Right cardiac atrium (tissue), 5 donors: ENCODE results near the gene TNS3. TPM values are rescaled to one million over a fixed set of nuclear protein-coding genes. Genes with fewer than 3 reads are reported as not detected.

Experiments
- ATAC-seq, 2 donors: fragments of 200-7000 bp; cut with Tn5 transposase; one replicate each; pipeline versions ENCODE4 v1.8.0 to v1.9.1; 2020; ENCODE audit warnings: moderate library complexity in 2 of 2, mild to moderate bottlenecking in 1 of 2
- DNase-seq, 3 donors: peaks; one replicate each; pipeline ENCODE4 v3.0.0-alpha.2; 2020
- H3K27ac ChIP-seq: one replicate; pipeline ENCODE4 v1.5.1; 2013; ENCODE audit warnings: mild to moderate bottlenecking, low read length, control low read depth, moderate library complexity
- H3K27me3 ChIP-seq: one replicate; pipeline ENCODE4 v1.6.1; 2013; ENCODE audit not compliant: control insufficient read depth, insufficient read depth
- H3K4me1 ChIP-seq: one replicate; pipeline ENCODE4 v1.6.1; 2013; ENCODE audit warnings: low read length; ENCODE audit not compliant: control insufficient read depth, insufficient read depth
- H3K4me3 ChIP-seq: one replicate; pipeline ENCODE4 v1.5.1; 2013; ENCODE audit warnings: low read length, control low read depth
- H3K9me3 ChIP-seq: one replicate; pipeline ENCODE4 v1.6.1; 2013; ENCODE audit warnings: low read length; ENCODE audit not compliant: control insufficient read depth
- WGBS: extraction: QIAGEN DNeasy Blood & Tissue Kit; methylation state at CpG from one replicate; pipeline ENCODE4 v1.1.7; 2013; 5-methylcytosine and 5-hydroxymethylcytosine counted together
- intact Hi-C, 4 donors: fragments of 100-400 bp; cut with DNase I; formaldehyde crosslinking; loops; one replicate each; pipeline versions ENCODE4 v1.11.0 to v1.14.0; 2022 to 2023
- polyA plus RNA-seq: library from polyadenylated mRNA; stranded (reverse); fragments of 200-250 nt; gene quantifications from one replicate; pipeline ENCODE4 v1.2.3, GENCODE V29; 2013
- total RNA-seq, 4 donors: library from RNA; stranded (reverse); fragmentation: NEBNext Ultra II Directional; extraction: Animal tissue kit (Norgen Biotek cat#: 25700); gene quantifications; one replicate each; pipeline ENCODE4 v1.2.1, GENCODE V29; 2021
- donor health status: healthy with polysubstance abuse.
- donor health status: DM: no; HTN: yes; CAD: no.
- donor health status: DM: no; HTN: no; CAD: no.
- donor health status: DM: no; HTN: yes; CAD: no; lungs with severe emphysema.
- donor health status: DM: yes; HTN: yes; CAD: no.

Gene TNS3
- total and polyA plus RNA-seq, 5 donors: 19.7 to 48.3 (median 40.4) TPM

GRCh38 chr7:47294556-47295222, 287.2 kb downstream of the TNS3 start:
- WGBS: 82% methylated on average over 4 of the region's 4 CpGs
- Histone ChIP-seq H3K27me3 (no peaks in the 10 kb centered on the region), H3K9me3 (no peaks in the 10 kb centered on the region), H3K4me3 (no peak overlapping the region), H3K27ac (peak overlapping the region; percentile 79), H3K4me1 (peaks cover 13% of the 10 kb centered on the region)
- DNase-seq (no peak), ATAC-seq (no peak)
- intact Hi-C loops: no loop called here

- WGBS: 50% methylated on average over 6 of the region's 6 CpGs
- intact Hi-C loops: no loop called here
- peaks cover 13% of the 10 kb centered on the region for H3K4me1 ChIP-seq
- H3K4me3 ChIP-seq: no peak overlapping the region
- H3K27me3 ChIP-seq: no peaks in the 10 kb centered on the region
- peak overlapping the region; percentile 79 for H3K27ac ChIP-seq
- DNase-seq (peak in 1 of 3 donors; percentile 40), ATAC-seq (peak; percentile 28 to 49)
- no peaks in the 10 kb centered on the region for H3K9me3 ChIP-seq
Measured at GRCh38 chr7:47293884-47294555, 287.9 kb downstream of the TNS3 start.

GRCh38 chr7:47292832-47293309, 289.0 kb downstream of the TNS3 start:
- WGBS: 55% methylated on average over 4 of the region's 4 CpGs
- Histone ChIP-seq H3K27ac (no peak overlapping the region), H3K4me1 (peaks cover 13% of the 10 kb centered on the region), H3K4me3 (no peak overlapping the region), H3K27me3 (no peaks in the 10 kb centered on the region), H3K9me3 (no peaks in the 10 kb centered on the region)
- intact Hi-C loops: no loop called here
- ATAC-seq (no peak), DNase-seq (no peak)

- H3K27ac ChIP-seq: peak overlapping the region; percentile 33
- peak in 1 of 2 donors; percentile 57 for ATAC-seq
- H3K4me1 ChIP-seq: peaks cover 13% of the 10 kb centered on the region
- no peaks in the 10 kb centered on the region for H3K9me3 ChIP-seq
- no peaks in the 10 kb centered on the region for H3K27me3 ChIP-seq
- WGBS: 52% methylated on average over 4 of the region's 4 CpGs
- DNase-seq: no peak
- H3K4me3 ChIP-seq: no peak overlapping the region
- intact Hi-C loops: no loop called here
Measured at GRCh38 chr7:47291461-47292081, 290.3 kb downstream of the TNS3 start.

- intact Hi-C loops: no loop called here
- no peak for ATAC-seq
- Histone ChIP-seq H3K27me3 (no peaks in the 10 kb centered on the region), H3K4me1 (peaks cover 13% of the 10 kb centered on the region), H3K4me3 (no peak overlapping the region), H3K27ac (no peak overlapping the region), H3K9me3 (no peaks in the 10 kb centered on the region)
- WGBS: 97% methylated on average over 2 of the region's 2 CpGs
- DNase-seq: no peak
Measured at GRCh38 chr7:47290867-47291266, 291.0 kb downstream of the TNS3 start.

- Histone ChIP-seq H3K4me1 (peaks cover 13% of the 10 kb centered on the region), H3K27me3 (no peaks in the 10 kb centered on the region), H3K4me3 (no peak overlapping the region), H3K27ac (no peak overlapping the region), H3K9me3 (no peaks in the 10 kb centered on the region)
- intact Hi-C loops: no loop called here
- no peak for ATAC-seq
- 93% methylated on average over 3 of the region's 3 CpGs for whole genome bisulfite sequencing
- no peak for DNase-seq
Measured at GRCh38 chr7:47290466-47290865, 291.4 kb downstream of the TNS3 start.

- 74% methylated on average over 6 of the region's 6 CpGs for WGBS
- peak; percentile 82 to 93 for ATAC-seq
- Histone ChIP-seq H3K27ac (no peak overlapping the region), H3K4me1 (peaks cover 2% of the 10 kb centered on the region), H3K27me3 (no peaks in the 10 kb centered on the region), H3K4me3 (no peak overlapping the region), H3K9me3 (no peaks in the 10 kb centered on the region)
- DNase-seq: peak in 2 of 3 donors; percentile 34 to 69
- intact Hi-C loops: loop anchor here in 1 of 4 donors (10.0 kb wide), 1 partner anchor 97 kb away; no protein-coding TSS in a partner anchor
Measured at GRCh38 chr7:47288060-47288459, 293.9 kb downstream of the TNS3 start.

GRCh38 chr7:47285860-47286491, 295.9 kb downstream of the TNS3 start:
- no peak overlapping the region for H3K4me3 ChIP-seq
- WGBS: 52% methylated on average over 9 of the region's 9 CpGs
- H3K4me1 ChIP-seq: no peaks in the 10 kb centered on the region
- intact Hi-C loops: loop anchor here in 1 of 4 donors (10.0 kb wide), 1 partner anchor 99 kb away; no protein-coding TSS in a partner anchor
- H3K9me3 ChIP-seq: no peaks in the 10 kb centered on the region
- peak in 1 of 2 donors; percentile 47 for ATAC-seq
- H3K27me3 ChIP-seq: no peaks in the 10 kb centered on the region
- H3K27ac ChIP-seq: peak overlapping the region; percentile 78
- DNase-seq: no peak

GRCh38 chr7:47284691-47285635, 296.9 kb downstream of the TNS3 start:
- Histone ChIP-seq H3K4me1 (no peaks in the 10 kb centered on the region), H3K27me3 (no peaks in the 10 kb centered on the region), H3K4me3 (no peak overlapping the region), H3K9me3 (no peaks in the 10 kb centered on the region), H3K27ac (no peak overlapping the region)
- 97% methylated on average over 11 of the region's 11 CpGs for WGBS
- ATAC-seq: no peak
- no peak for DNase-seq
- intact Hi-C loops: loop anchor here in 1 of 4 donors (10.0 kb wide), 1 partner anchor 100 kb away; no protein-coding TSS in a partner anchor
